BJ (cell line): Measurements from ENCODE around the gene PIK3C2G. TPM values are rescaled to one million over a fixed set of nuclear protein-coding genes. Genes with fewer than 3 reads are reported as not detected.
"Not testable (repeated sequence)": the region's sequence is repeated elsewhere in the genome, so short reads cannot be mapped to it uniquely, and the experiment has no call there.

Source experiments
- CTCF ChIA-PET: fragments of 350-600 bp; formaldehyde crosslinking; extraction: SDS; loops from one replicate; lab custom pipeline; 2021; ENCODE audit warnings: antibody characterized with exemption, inconsistent platforms; lab: Yijun Ruan, JAX
- POLR2A ChIA-PET: fragments of 300-600 bp; sonication (Branson Sonifier 250); formaldehyde crosslinking; extraction: SDS; loops from one replicate; lab custom pipeline; 2021; ENCODE audit warnings: antibody characterized with exemption; lab: Charles Lee
- DNase-seq: peaks from one replicate; pipeline ENCODE4 v3.0.0-alpha.2; 2011; ENCODE audit warnings: low read depth
- H3K27me3 ChIP-seq: 2 replicates; pipeline ENCODE4 v1.6.0; 2011; ENCODE audit warnings: low read length; ENCODE audit not compliant: control insufficient read depth, insufficient read depth
- H3K36me3 ChIP-seq: 2 replicates; pipeline ENCODE4 v1.5.1; 2011; ENCODE audit warnings: low read length; ENCODE audit not compliant: control insufficient read depth, insufficient read depth
- H3K4me3 ChIP-seq: 2 replicates; pipeline ENCODE4 v1.5.1; 2011; ENCODE audit warnings: low read depth, mild to moderate bottlenecking, control low read depth, low read length
- polyA plus RNA-seq: library from polyadenylated mRNA; depleted of rRNA; stranded (reverse); fragments of >200 nt; gene quantifications from 2 replicates; pipeline ENCODE4 v1.2.3, GENCODE V29; 2011
- TF ChIP-seq, protein P1 (sequence below): IDR thresholded peaks from 2 replicates; pipeline ENCODE4 v1.5.1; 2011; ENCODE audit warnings: low read depth, mild to moderate bottlenecking, control low read depth, inconsistent platforms, low read length, moderate library complexity; ENCODE audit not compliant: insufficient read depth

The PIK3C2G gene
- polyA plus RNA-seq, 1 experiment: not detected

DNA sequence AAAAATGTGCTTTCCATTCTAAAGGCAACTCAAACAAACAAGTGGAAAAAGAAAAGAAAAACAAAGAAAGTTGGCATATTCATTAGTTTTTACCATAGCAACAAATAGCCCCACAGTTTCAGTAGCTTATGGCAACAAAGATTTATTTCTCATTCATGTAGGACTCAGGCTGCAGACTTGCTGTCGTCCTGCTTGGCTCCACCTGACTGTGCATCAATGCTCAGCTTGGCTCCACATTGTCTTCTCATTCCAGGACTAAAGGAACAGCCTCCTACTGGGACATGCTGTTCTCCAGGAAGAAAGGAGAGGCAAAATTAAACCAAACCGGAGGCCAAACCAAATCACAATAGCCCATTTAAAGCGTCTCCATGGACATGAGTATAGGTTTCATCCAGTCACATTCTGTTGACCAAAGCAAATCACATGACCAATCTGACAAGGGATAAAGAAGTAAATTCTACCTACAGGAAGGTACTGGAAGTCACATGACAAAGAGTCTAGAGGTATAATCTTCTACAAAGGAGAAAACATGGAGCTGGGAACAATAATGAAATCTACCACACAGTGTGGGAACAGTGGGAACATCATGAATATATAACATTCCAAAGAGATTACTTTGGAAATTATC, 222.5 kb downstream of the PIK3C2G start:
- DNase-seq: no peak
- TF ChIP-seq, protein P1, sequence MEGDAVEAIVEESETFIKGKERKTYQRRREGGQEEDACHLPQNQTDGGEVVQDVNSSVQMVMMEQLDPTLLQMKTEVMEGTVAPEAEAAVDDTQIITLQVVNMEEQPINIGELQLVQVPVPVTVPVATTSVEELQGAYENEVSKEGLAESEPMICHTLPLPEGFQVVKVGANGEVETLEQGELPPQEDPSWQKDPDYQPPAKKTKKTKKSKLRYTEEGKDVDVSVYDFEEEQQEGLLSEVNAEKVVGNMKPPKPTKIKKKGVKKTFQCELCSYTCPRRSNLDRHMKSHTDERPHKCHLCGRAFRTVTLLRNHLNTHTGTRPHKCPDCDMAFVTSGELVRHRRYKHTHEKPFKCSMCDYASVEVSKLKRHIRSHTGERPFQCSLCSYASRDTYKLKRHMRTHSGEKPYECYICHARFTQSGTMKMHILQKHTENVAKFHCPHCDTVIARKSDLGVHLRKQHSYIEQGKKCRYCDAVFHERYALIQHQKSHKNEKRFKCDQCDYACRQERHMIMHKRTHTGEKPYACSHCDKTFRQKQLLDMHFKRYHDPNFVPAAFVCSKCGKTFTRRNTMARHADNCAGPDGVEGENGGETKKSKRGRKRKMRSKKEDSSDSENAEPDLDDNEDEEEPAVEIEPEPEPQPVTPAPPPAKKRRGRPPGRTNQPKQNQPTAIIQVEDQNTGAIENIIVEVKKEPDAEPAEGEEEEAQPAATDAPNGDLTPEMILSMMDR: no peak
- ChIA-PET POLR2A (no interaction called here), CTCF (interaction anchor here (0.6 kb wide), 1 partner anchor 51 kb away, joined by 3 read pairs; no protein-coding TSS in a partner anchor)
- Histone ChIP-seq H3K27me3 (no peaks in the 10 kb centered on the region), H3K4me3 (no peak overlapping the region), H3K36me3 (no peaks in the 10 kb centered on the region)

DNA sequence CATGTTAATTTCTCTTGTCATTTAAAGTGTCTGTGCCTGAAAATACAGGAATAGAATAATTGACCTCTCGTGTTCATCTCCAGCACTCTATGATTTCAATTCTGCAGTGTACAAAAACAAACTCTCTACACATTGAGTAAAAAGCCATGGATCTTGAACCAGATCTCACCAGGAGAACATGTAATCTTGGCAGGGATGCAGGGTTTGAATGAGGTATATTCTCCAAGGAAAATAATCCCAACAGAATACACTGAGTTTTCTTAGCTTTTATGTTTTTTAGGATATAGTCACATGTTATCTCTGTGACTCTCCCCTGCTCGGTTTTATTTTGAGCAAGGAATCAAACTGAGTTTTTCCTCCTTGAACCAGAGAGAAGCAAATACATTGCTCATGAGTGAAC, 224.7 kb downstream of the PIK3C2G start:
- Histone ChIP-seq H3K36me3 (no peaks in the 10 kb centered on the region), H3K27me3 (no peaks in the 10 kb centered on the region), H3K4me3 (no peak overlapping the region)
- ChIA-PET POLR2A (no interaction called here), CTCF (no interaction called here)
- DNase-seq: no peak
- TF ChIP-seq, protein P1: no peak

DNA sequence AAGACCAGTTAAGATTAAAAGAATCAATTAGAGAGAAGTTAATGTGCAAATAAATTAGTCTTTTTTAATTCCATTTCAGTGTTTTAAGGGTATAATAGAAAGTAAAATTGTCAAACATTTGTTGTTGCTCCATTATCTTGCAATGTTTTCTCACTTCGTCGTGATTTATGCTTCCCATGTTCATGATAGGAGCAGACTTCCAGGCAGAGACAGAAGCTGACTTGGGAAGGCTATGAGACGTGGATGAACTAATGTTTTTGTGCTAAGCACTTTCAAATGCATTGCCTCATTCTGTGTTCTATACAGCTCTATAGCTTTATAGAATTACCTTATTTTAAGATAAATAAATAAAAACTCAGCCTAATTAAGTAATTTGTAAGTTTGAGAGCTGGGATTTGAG, 226.2 kb downstream of the PIK3C2G start:
- DNase-seq: no peak
- Histone ChIP-seq H3K27me3 (no peaks in the 10 kb centered on the region), H3K36me3 (no peaks in the 10 kb centered on the region), H3K4me3 (no peak overlapping the region)
- CTCF ChIA-PET: no interaction called here
- POLR2A ChIA-PET: no interaction called here
- TF ChIP-seq, protein P1: no peak

DNA sequence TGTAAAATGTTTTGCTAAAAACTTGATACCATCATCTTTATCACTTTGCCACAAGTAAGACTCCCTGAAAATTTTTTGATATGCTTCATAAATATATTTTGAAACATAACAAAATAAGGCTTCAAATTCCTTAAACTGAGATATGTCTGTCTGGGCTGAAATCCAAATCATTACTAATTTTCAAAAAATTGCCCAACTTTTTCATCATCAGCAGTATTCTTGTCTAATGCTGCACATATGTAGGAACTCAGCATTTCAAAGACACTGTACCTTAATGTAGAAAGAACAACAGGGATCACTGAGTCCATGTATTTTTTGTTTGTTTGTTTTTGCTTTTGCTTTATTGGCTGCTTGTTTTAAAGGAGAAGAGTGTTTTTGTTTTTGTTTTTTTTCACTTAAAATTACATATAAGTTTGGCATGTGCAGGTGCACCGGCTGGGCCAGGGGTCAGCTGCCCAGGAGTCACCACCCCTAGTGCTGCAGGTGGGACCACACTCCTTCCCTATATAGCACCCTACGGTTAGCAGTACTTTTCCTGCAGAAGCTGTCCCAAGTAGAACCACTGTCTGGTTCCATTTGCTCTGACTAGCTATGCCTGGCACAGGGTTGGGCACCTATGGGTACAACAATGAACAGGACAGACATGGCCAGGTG, 231.2 kb downstream of the PIK3C2G start:
- TF ChIP-seq, protein P1: no peak
- Histone ChIP-seq H3K4me3 (no peak overlapping the region), H3K27me3 (no peaks in the 10 kb centered on the region), H3K36me3 (no peaks in the 10 kb centered on the region)
- ChIA-PET CTCF (interaction anchor here (1.1 kb wide), 1 partner anchor 10 kb away, joined by 4 read pairs; no protein-coding TSS in a partner anchor), POLR2A (no interaction called here)
- no peak for DNase-seq

DNA sequence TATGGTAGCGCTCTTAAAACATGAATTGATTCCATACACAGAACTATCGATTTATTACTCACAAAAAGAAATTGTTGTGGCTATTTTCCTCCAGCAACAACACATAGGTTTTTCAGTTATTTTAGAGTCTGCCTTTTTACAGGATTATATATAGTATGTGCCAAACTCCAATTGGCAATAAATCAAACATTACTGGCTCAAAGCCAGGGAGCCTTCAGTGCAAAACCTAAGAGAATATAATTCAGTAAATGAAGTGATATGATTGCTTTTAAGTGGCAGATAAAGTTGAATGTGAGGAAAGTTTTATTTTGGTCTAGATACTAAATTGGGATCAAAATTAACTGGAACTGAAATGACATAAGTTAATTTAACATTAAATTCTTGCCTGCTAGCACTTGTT, 234.8 kb downstream of the PIK3C2G start:
- Histone ChIP-seq H3K36me3 (no peaks in the 10 kb centered on the region), H3K27me3 (no peaks in the 10 kb centered on the region), H3K4me3 (no peak overlapping the region)
- ChIA-PET POLR2A (no interaction called here), CTCF (no interaction called here)
- DNase-seq: no peak
- TF ChIP-seq, protein P1: no peak

DNA sequence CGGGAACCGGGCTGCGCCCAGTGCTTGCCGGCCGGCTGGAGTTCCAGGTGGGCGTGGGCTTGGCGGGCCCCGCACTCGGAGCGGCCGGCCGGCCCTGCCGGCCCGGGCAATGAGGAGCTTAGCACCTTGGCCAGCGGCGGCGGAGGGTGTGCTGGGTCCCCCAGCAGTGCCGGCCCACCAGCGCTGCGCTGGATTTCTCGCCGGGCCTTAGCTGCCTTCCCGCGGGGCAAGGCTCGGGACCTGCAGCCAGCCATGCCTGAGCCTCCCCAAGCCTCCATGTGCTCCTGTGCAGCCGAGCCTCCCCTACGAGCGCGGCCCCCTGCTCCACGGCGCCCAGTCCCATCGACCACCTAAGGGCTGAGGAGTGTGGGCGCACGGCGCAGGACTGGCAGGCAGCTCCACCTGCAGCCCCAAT, 238.8 kb downstream of the PIK3C2G start:
- CTCF ChIA-PET, DNase-seq, H3K4me3 ChIP-seq, H3K27me3 ChIP-seq, H3K36me3 ChIP-seq, POLR2A ChIA-PET: not testable (repeated sequence)

DNA sequence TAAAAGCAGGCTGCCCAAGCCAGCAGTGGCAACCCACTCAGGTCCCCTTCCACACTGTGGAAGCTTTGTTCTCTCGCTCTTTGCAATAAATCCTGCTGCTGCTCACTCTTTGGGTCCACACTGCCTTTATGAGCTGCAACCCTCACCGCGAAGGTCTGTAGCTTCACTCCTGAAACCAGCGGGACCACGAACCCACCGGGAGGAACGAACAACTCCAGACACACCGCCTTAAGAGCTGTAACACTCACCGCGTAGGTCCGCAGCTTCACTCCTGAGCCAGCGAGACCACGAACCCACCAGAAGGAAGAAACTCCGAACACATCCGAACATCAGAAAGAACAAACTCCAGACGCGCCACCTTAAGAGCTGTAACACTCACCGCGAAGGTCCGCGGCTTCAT, 239.4 kb downstream of the PIK3C2G start:
- CTCF ChIA-PET, DNase-seq, H3K36me3 ChIP-seq, H3K27me3 ChIP-seq, H3K4me3 ChIP-seq, POLR2A ChIA-PET: not testable (repeated sequence)
